RPMI7951 (cell line): Measurements from ENCODE around the gene RAB7A. TPM values are rescaled to one million over a fixed set of nuclear protein-coding genes. Genes with fewer than 3 reads are reported as not detected.
"Not testable (repeated sequence)": the region's sequence is repeated elsewhere in the genome, so short reads cannot be mapped to it uniquely, and the experiment has no call there.

Source experiments
- DNase-seq: peaks from one replicate; pipeline ENCODE4 v3.0.0-alpha.2; 2012; ENCODE audit warnings: low read depth
- total RNA-seq: library from RNA; depleted of rRNA; stranded (reverse); fragments of >200 nt; shearing (Covaris generic); gene quantifications from 2 replicates; pipeline ENCODE4 v1.2.3, GENCODE V29; 2014

Gene RAB7A
- total RNA-seq, 1 experiment from 2014 or later: 90.4 TPM

DNA sequence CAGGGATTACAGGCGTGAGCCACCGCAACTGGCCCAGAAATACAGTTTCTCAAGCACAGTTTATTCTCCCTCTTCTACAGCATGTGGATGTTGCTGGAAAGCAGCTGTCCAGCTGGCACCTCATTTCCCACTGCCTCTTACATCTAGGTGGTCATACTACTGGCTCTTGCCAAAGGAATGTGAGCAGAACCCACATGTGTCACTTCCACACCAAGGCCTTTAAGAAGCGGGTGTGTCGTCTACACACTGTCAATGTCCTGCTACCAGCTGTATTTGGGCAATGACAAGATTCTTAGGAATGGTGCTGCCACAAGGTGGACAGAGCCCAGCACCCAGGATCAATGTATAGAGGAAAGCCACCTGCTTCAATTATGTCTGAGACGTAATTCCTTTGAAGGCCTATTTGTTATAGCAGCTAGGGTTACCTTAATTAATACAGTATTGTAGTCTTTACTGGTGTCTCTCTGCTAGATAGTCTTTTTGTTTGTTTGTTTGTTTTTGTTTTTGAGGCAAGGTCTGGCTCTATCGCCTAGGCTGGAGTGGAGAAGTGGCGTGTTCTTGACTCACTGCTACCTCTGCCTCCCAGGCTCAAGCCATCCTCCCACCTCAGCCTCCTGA, 15.1 kb upstream of the RAB7A start:
- DNase-seq: no peak

DNA sequence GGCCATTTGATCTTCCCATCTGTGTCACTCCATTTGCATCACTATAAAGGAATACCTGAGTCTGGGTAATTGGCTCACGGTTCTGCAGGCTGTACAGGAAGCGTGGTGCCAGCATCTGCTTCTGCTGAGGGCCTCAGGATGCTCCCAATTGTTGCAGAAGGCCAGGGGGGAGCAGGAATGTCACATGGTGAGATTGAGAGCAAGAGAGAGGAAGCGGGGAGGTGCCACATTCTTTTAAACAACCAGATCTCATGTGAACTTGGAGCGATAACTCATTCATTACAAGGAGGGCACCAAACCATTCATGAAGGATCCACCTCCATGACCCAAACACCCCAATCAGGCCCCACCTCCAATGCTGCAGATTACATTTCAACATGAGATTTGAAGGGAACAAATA, 13.1 kb upstream of the RAB7A start:
- DNase-seq: no peak

DNA sequence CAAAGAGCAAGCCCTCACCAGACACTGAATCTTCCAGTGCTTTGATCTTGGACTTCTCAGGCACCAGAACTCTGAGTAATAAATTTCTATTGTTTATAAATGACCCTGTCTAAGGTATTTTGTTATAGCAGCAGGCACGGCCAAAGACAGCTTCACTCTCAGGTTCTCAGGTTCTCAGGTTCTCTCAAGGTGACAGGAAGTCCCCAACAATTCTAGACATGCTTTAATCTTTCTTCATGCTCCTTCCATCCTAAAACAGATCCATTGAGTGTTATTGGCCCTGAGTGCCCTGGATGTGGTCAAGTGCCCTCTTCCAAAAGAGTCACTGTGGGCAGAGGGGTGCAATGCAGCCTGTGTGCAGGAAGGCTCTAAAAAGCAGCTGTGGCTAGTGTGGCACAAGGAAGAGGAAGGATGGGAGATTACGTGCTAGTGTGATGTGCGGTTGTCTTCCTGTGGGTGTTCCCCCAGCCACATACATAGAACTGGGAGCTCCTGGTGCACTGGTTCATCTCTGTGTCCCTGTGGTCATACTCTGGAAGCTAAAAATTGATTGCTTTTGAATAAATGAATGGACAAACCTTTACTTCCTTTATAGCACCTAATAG, 11.0 kb upstream of the RAB7A start:
- no peak for DNase-seq

DNA sequence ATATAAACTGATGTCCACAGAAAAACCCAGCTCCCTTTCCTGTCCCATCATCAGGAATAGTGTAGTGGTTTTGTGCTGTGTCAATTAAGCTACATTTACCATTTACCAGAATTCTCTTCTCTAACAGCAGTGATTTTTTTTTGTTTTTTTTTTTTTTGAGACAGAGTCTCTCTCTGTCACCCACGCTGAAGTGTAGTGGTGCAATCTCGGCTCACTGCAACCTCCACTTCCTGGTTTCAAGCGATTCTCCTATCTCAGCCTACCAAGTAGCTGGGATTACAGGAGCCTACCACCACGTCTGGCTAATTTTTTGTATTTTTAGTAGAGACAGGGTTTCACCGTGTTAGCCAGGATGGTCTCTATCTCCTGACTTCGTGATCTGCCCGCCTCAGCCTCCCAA, 7.1 kb upstream of the RAB7A start:
- not testable (repeated sequence) for DNase-seq

DNA sequence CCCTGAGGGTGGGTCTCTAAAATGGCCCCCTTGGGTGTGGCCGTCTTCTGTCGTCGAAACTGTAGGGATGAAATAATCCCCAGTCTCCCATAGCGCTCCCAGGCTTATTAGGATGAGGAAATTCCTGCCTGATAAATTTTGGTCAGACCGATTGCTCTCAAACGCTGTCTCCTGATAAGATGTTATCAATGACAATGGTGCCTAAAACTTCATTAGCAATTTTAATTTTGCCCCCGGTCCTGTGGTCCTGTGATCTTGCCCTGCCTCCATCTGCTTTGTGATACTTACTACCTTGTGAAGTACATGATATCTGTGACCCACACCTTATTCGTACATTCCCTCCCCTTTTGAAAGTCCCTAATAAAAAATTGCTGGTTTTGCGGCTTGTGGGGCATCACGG, 5.1 kb upstream of the RAB7A start:
- DNase-seq: no peak

DNA sequence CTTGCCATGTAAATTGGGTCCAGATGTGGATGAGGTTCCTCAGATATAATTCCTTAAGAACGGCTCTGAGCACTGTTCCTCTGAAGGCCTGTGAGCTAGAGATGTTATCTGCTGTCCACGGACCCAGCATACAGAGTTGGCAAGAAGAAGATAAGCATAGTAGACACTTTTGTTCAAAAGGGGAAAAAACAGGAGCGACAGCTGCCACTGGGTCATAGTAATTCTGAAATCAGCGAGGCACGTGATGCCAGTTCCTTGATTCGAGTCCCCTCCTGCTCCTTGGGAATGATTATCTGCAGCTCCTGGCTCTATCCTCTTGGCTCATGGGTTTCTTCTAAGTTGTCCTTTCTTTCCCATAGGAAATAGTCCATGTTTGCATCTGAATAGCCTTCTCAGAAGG, 2.5 kb upstream of the RAB7A start:
- no peak for DNase-seq

DNA sequence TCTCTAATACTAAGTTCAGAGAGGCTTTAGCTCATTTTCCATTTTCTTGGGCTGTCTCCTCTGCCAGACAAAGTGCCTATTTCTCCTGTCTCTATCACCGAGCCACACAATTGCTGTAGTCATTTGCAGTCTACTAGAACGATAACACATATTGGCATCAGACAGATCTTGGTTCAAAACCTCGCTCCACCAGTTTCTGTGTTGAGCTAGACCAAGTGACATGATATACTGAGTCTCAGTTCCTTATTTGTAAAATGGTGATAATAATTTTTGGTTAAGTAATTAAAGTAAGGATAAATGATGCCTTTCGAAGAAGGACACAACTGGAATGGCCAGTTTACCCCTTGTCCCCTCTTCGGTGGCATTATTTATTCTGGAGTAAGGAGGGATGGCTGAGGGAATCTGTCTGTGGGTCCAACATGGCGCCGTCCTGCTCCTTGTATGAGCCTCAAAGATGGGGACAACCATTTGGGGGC, 398 bp upstream of the RAB7A start:
- no peak for DNase-seq

DNA sequence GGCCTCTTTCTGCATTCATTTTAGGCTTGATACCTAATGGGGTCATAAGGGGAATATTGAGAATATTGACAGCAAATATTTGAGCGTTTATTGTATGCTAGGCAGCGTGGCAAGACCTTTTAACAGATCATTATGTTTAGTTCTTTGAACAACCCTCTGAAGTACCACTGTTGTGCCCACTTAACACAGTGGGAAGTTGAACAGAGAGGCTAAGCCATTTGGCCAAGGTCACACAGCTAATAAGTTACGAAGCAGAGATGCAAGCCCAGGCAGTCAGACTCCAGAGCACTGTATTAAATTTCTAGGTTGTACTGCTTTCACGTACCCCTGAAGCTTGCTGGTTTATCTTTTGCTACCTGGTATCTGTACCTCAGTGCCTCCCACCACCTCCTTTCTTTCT, 1.1 kb downstream of the RAB7A start:
- no peak for DNase-seq

DNA sequence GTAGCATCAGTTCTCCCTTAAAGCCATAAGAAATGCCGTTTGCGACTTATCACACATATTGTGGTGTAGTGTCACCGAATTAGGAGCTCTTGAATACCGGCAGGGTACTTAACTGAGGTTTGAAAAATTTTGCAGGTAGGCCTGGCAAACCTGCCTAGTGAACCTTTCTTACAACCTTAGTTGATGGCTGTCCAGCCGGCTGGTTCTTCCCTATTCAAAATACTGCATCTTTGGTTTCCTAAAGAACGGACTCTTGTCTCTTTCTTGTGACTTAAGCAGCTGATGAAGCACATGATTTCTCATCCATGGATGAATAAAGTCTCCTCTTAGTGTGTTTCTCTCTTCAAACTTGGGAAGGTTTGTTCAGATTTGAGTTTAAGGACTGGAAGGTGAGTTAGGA, 1.5 kb downstream of the RAB7A start:
- DNase-seq: no peak

DNA sequence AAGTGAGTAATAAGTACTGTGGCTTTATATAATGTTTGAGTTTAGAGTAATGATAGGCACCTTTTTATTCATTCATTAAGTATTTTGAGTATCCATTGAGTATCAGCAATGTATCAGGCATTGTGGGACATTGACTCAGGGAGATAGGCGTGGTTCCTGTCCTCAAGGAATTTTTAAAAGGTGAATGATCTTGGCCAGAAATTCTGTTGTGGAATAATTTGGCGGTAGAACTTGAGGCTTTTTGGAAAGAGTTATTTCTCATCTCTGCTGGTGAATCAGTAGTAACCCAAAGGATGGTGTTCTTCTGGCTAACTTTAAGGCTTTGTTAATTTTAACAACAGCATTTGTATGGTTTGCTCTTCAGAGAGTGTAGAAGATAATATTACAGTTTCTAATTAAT, 2.0 kb downstream of the RAB7A start:
- peak; percentile 33 for DNase-seq

DNA sequence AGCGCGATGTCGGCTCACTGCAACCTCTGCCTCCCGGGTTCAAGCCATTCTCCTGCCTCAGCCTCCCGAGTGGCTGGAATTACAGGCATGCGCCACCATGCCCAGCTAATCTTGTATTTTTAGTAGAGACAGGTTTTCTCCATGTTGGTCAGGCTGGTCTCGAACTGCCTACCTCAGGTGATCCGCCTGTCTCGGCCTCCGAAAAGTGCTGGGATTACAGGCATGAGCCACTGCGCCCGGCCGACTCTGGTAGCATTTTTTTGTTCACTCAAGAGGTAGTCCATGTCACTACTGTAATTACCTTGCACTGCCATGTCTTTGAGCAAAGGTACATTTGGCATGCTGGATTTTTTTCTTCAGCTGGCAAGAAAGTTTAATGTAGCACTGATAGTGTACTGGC, 2.5 kb downstream of the RAB7A start:
- not testable (repeated sequence) for DNase-seq

DNA sequence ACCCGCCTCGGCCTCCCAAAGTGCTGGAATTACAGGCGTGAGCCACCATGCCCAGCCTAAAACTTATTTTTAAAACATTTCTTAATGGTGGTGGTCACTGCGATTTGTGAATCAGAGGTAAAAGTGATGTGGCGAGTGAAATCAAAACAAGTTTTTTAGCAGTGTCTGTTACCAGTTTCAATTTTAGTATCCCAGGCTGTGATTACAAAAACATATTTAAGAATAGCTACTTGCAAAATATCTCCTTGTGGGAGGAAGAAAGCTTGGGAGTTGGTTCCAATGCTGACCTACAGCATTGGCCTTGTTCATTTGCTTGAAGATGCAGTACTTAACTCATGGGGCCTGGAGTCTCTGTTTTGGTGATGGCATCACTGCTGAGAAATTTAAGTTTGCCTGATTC, 4.5 kb downstream of the RAB7A start:
- DNase-seq: no peak

DNA sequence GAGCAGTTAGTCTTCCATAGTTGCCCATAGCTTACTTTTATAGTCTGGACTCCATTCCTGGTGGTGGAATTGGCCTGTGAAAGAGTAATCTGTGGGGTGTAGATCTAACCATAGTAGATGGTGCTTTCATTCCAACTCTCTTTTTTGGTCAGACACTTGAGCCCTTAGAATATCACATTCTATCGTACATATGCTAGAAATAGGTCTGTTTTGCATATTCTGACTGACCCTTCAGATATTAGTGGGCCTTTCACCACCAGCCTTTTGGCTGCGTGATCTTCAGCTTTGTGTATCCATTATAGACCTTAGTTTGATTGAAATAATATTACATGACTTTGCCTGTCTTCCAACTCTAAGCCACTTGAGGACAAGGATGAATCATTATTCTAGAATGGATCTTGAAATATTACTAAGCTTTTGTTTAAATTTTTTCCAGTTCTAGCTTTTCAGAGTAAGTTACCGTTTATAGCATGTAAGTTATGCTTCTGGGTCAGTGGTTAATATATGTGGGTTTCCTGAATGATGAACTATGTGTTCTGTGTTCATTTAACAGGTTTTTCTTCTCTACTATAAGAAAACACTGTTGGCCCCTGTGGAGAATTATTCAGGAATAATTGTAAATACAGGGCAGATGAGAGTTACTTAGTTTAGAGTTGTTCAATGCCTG, 8.7 kb downstream of the RAB7A start:
- no peak for DNase-seq

DNA sequence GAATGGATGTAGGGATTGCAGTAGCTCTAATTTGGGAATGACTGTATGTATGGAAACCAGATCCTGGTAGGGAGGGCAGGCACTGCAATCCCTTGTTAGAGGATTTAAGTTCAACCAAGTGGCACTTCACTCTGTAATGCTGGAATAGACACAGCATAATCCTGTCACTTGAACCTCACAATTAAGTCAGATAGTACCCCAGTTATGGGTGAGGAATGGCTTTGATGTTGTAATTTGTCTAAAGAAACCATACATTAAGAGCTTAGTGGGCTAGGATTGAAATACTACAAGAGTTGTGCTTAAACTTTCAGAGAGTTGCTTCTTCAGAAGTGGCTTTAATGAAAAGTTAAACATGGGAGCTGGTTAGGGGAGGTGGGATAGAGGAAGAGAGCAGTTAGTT, 9.3 kb downstream of the RAB7A start:
- no peak for DNase-seq

DNA sequence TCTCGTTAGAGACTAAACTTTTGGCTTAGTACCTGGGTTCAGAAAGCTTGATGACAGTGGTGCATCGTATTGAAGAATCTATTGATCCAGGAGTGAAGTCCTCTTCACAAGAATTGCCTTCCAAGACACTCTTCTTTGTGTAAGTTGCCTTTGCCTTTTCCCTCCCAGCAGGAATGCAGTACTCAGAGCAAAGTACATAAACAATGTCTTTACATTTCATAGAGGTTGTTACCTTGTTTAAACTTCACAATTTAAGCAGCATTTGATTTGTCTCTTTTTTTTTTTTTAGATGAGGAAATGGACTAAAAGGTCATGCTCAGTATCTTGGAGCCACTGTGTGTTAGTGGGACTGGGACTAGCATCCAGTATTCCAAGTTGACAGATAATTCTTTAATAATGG, 9.9 kb downstream of the RAB7A start:
- DNase-seq: no peak

DNA sequence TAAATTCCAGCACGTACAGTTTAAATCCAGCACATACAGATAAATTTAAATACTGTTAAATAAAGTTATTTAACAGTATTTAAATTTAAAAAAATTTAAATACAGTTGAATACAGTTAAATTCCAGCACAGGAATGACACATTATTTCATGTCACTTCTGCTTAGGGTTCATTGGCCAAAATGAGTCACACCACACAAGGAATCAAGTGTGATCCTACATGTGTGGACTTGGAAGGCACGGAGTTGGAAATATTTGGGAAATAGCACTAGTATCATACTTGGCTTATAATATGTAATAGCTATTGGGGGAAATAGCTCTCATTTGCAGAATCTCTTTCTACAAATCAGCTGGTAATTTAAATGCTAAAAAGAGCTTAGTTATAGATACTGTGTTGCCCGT, 10.6 kb downstream of the RAB7A start:
- DNase-seq: peak; percentile 30

DNA sequence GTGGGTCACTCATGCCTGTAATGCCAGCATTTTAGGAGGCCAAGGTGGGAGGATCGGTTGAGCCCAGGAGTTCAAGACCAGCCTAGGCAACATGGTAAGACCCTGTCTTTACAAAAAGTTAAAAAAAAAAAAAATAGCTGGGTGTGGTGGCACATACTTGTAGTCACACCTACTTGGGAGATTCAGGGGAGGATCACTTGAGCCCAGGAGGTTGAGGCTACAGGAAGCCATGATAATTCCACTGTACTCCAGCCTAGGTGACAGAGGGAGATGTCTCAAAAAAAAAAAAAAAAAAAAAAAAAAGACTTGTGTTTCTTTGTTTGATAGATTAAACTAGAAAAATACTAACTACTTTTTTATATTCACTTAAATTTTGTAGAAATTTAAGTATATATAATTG, 14.6 kb downstream of the RAB7A start:
- no peak for DNase-seq

DNA sequence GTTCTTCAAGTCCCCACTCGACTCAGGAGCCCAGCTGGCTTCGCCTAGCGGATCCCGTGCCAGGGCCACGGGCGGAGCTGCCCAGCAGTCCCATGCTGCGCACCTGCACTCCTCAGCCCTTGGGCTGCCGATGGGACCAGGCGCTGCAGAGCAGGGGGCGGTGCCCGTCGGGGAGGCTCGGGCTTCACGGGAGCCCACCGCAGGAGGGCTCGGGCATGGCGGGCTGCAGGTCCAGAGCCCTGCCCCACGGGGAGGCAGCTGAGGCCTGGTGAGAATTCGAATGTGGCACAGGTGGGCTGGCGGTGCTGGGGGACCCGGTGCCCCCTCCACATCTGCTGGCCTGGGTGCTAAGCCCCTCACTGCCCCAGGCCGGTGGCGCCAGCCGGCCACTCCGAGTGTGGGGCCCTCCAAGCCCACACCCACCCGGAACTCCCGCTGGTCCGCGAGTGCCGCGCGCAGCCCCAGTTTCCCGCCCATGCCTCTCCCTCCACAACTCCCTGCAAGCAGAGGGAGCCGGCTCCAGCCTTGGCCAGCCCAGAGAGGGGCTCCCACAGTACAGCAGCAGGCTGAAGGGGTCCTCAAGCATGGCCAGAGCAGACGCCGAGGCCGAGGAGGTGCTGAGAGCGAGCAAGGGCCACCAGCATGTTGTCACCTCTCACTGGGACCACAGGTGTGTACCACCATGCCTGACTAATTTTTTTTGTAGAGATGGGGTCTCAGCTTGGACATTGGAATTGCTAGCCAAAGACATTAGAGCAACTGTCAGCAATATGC, 17.0 kb downstream of the RAB7A start:
- DNase-seq: no peak

DNA sequence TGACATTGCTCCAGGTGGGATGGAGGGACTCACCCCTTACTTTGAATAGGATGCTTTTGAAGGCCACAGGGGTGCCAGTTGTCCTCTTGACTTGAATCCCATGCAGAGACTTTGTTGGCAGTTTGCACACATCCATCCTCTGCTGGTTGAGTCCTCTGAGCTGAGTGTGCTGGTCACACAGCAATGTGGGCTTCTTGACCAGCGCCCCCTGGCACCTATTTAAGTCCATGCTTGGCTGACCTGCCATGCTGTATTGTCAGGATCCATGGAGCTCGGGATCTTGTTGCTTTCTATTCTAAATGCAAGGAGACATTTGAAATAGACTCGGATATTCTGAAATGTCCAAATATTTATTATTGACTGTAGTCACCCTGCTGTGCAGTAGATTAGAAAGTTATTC, 19.8 kb downstream of the RAB7A start:
- peak; percentile 7 for DNase-seq

DNA sequence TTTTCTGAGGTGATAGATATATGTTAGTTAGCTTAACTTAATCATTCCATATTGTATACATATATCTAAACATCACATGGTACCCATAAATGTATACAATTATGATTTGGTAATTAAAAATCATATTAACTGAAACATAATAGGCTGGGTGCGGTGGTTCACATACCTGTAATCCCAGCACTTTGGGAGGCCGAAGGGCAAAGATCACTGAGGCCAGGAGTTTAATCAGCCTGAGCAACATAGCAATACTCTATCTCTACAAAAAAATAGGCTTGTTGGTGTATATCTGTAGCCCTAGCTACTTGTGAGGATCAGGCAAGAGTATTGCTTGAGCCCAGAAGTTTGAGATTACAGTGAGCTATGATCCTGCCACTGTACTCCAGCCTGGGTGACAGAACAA, 20.9 kb downstream of the RAB7A start:
- DNase-seq: no peak

DNA sequence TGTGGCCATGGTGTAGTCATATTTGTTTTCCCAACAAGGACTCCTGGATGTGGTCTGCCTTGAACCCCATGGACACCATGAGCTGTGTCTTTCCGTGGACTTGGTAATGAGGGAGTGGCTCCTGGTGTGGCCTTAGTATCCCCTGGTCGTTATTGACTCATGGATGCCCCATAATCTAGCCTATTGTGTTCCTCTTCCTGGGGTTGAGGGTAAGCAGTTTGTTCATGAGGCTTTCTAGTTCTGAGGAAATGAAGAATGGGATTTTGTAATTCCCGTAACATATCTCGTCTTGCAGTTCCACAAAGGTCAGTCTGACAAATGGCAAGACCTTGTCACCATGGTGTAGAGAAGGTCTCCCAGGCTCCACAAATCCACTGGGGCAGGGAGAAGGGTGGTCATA, 22.6 kb downstream of the RAB7A start:
- no peak for DNase-seq

DNA sequence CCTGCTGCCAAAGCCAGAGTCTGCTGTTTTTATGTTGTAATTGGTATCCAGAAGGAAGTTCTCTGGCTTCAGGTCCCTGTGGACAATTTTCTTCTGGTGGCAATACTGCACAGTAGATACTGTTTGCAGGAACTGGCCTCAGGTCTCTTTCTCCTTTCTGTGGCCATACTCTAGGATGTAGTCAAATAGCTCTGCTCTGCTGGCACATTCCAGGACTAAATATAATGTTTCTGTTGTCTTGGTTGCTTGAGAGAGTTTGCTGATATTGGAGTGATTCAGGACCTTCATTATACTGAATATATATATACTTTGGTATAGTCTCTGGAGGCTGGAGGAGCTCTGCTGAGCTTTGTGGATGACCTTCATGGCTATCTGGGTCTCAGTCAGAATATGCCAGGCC, 23.1 kb downstream of the RAB7A start:
- DNase-seq: no peak

DNA sequence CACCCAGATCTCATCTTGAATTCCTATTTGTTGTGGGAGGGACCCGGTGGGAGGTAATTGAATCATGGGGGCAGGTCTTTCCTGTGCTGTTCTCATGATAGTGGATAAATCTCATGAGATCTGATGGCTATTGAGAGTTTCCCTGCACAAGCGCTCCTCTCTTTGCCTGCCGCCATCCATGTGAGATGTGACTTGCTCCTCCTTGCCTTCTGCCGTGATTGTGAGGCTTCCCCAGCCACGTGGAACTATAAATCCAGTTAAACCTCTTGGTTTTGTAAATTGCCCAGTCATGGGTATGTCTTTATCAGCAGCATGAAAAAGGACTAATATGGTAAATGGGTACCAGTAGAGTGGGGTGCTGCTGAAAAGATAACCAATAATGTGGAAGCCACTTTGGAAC, 23.6 kb downstream of the RAB7A start:
- not testable (repeated sequence) for DNase-seq
